ENCODE measurements around the gene RTP5. TPM values are rescaled to one million over a fixed set of nuclear protein-coding genes. Genes with fewer than 3 reads are reported as not detected.

RTP5 gene
- total RNA-seq, 2 experiments from 2014 or later: 0.30 to 0.36 TPM

DNA sequence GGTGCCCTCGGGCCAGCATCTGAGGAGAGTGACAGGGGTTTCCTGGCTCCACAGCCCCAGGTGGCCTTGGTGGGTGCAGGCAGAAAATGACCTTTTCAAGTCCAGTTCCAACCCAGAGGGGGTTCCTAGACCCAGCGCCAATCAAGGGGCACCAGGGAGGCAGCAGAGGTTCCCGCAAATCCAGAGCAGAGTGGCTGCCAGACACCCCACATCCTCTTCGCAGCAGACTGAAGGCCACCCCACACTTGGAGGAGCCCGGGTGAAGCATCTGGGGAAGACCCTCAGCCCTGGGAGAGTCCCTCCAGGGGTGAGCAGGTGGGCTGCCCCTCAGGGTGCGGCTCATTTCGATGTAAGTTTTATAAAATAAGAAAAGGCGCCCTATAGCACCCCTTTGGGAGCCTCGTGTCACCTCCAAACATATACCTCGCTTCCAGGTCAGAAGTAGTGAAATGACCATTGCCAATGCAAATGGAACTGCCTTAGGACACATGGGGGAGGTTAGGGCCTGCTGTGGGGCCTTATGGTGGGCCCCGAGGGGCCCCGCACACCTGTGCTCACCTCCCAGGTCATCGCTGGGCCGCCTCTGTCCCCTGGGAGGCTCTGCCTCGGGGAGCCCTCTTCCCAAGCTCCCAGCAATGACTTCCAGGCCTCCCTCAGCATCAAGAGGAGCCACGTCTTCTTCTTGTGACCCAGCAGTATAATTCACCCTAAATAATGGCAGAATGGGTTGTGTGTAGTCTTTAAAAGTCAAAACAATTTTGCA, 11.0 kb downstream of the RTP5 start:
- Mint-ChIP-seq H3K4me3 (peak overlapping the region; percentile 90), H3K9me3 (no peaks in the 10 kb centered on the region), H3K27me3 (no peaks in the 10 kb centered on the region), H3K27ac (peak overlapping the region; percentile 91), H3K4me1 (ENCODE audit: low read depth) (peaks cover 39% of the 10 kb centered on the region), H3K36me3 (ENCODE audit: low read depth) (peaks cover 22% of the 10 kb centered on the region)
- DNase-seq (no peak), ATAC-seq (ENCODE audit: poor library complexity) (no peak)
- ChIA-PET POLR2A (interaction anchor here (0.6 to 1.7 kb wide), 7 partner anchors 12 to 1048 kb away, joined by 3 to 7 read pairs (median 4); partner anchors contain the start of genes DTYMK and ING5), CTCF (no interaction called here)
- peak overlapping the region; percentile 50 to 89 for H3K27ac ChIP-seq (ENCODE audit: low read depth in 1 of 2, low read length in 2 of 2)
- TF ChIP-seq, protein P1, sequence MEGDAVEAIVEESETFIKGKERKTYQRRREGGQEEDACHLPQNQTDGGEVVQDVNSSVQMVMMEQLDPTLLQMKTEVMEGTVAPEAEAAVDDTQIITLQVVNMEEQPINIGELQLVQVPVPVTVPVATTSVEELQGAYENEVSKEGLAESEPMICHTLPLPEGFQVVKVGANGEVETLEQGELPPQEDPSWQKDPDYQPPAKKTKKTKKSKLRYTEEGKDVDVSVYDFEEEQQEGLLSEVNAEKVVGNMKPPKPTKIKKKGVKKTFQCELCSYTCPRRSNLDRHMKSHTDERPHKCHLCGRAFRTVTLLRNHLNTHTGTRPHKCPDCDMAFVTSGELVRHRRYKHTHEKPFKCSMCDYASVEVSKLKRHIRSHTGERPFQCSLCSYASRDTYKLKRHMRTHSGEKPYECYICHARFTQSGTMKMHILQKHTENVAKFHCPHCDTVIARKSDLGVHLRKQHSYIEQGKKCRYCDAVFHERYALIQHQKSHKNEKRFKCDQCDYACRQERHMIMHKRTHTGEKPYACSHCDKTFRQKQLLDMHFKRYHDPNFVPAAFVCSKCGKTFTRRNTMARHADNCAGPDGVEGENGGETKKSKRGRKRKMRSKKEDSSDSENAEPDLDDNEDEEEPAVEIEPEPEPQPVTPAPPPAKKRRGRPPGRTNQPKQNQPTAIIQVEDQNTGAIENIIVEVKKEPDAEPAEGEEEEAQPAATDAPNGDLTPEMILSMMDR (IDR thresholded peaks at IDR 0.05): no peak
- H3K9me3 ChIP-seq (ENCODE audit: control insufficient read depth in 1 of 2, insufficient read depth in 1 of 2, low read length in 2 of 2): no peaks in the 10 kb centered on the region
- H3K27me3 ChIP-seq (ENCODE audit: control insufficient read depth in 1 of 2, insufficient read depth in 2 of 2, low read length in 2 of 2): no peaks in the 10 kb centered on the region
- H3K4me1 ChIP-seq (ENCODE audit: insufficient read depth, low read length): peaks cover 36% of the 10 kb centered on the region
- H3K4me3 ChIP-seq (ENCODE audit: low read length): peak overlapping the region; percentile 87
- intact Hi-C loops (cut with DNase I, micrococcal nuclease): loop anchor here (1.0 to 10.0 kb wide), 8 partner anchors 146 to 1316 kb away; partner anchors contain the start of genes D2HGDH (in 2 of the 2), ING5 (in 2 of the 2), DTYMK (in 1 of the 2) and DUSP28 (in 1 of the 2)
- peaks cover 5% of the 10 kb centered on the region for H3K36me3 ChIP-seq (ENCODE audit: insufficient read depth, low read length)

DNA sequence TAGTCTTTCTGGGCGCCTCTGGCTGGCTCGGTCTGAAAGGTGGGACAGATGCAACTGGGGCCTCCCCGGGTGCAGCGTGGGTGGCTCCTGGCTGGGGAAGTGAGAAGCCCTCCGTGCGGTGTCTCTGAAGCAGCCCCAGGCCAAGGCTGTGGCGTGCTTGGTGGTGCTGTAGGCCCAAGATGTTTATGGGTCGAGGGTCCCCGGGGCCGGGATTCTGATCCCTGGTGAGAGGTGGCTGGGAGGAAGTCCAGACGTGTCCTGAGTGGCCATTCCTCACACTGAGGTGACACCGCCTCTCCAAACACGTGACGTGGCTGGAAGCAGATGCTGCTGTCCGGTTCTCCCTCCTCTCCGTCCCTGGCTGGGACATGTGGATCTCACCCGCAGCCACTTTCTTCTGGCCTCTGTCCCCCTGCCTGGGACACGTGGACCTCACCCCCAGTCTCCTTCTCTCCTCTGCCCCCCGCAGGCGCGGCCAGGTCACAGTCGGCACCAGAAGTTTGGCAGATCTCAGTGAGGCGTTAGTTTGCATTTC, 12.6 kb downstream of the RTP5 start:
- H3K4me1 ChIP-seq (ENCODE audit: insufficient read depth, low read length): peaks cover 39% of the 10 kb centered on the region
- ATAC-seq (ENCODE audit: poor library complexity): peak; percentile 37
- Mint-ChIP-seq H3K27ac (peak overlapping the region; percentile 91), H3K4me1 (ENCODE audit: low read depth) (peaks cover 53% of the 10 kb centered on the region), H3K27me3 (no peaks in the 10 kb centered on the region), H3K4me3 (peak overlapping the region; percentile 90), H3K36me3 (ENCODE audit: low read depth) (peaks cover 38% of the 10 kb centered on the region), H3K9me3 (no peaks in the 10 kb centered on the region)
- intact Hi-C loops (cut with DNase I, micrococcal nuclease): loop anchor here (5.0 to 10.0 kb wide), 5 partner anchors 177 to 1317 kb away; partner anchors contain the start of genes DTYMK (in 1 of the 2), DUSP28 (in 1 of the 2), ING5 (in 1 of the 2) and RNPEPL1 (in 1 of the 2)
- no peaks in the 10 kb centered on the region for H3K27me3 ChIP-seq (ENCODE audit: control insufficient read depth in 1 of 2, insufficient read depth in 2 of 2, low read length in 2 of 2)
- TF ChIP-seq, protein P1 (IDR thresholded peaks at IDR 0.05): peak; percentile 28
- peaks cover 18% of the 10 kb centered on the region for H3K36me3 ChIP-seq (ENCODE audit: insufficient read depth, low read length)
- POLR2A ChIA-PET: interaction anchor here (1.7 kb wide), 1 partner anchor 13 kb away, joined by 6 read pairs; no protein-coding TSS in a partner anchor
- DNase-seq: peak in 5 of 14 experiments; percentile 27 to 60 (median 43)
- peaks cover 0 to 5% of the 10 kb centered on the region in 2 experiments for H3K9me3 ChIP-seq (ENCODE audit: control insufficient read depth in 1 of 2, insufficient read depth in 1 of 2, low read length in 2 of 2)
- CTCF ChIA-PET: no interaction called here
- H3K4me3 ChIP-seq (ENCODE audit: low read length): peak overlapping the region; percentile 87
- H3K27ac ChIP-seq (ENCODE audit: low read depth in 1 of 2, low read length in 2 of 2): peak overlapping the region; percentile 31 to 54

DNA sequence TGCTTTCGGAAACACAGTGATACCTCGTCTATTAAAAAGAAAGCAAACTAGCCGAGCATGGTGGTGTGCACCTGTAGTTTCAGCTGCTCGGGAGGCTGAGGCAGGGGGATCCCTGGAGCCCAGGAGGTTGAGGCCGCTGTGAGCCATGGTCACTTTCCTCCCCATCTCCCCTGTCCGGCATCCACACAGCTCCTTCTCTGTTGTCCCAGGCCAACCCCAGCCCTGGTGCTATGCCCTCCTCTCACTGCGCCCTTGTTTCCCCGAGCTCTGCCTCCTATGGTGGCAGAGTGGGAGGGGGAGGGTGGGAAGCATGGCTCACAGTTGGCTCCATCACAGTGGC, 15.4 kb downstream of the RTP5 start:
- H3K27ac Mint-ChIP-seq: no peak overlapping the region
- DNase-seq: no peak
- peaks cover 58% of the 10 kb centered on the region for H3K36me3 Mint-ChIP-seq (ENCODE audit: low read depth)
- peaks cover 0 to 12% of the 10 kb centered on the region in 2 experiments for H3K9me3 ChIP-seq (ENCODE audit: control insufficient read depth in 1 of 2, insufficient read depth in 1 of 2, low read length in 2 of 2)
- peaks cover 71% of the 10 kb centered on the region for H3K4me1 Mint-ChIP-seq (ENCODE audit: low read depth)
- H3K36me3 ChIP-seq (ENCODE audit: insufficient read depth, low read length): peaks cover 22% of the 10 kb centered on the region
- no peak overlapping the region for H3K4me3 Mint-ChIP-seq
- ChIA-PET POLR2A (interaction anchor here (1.2 kb wide), 1 partner anchor 183 kb away, joined by 4 read pairs; the partner anchor contains the start of gene ING5), CTCF (no interaction called here)
- H3K9me3 Mint-ChIP-seq: no peaks in the 10 kb centered on the region
- no peak overlapping the region for H3K27ac ChIP-seq (ENCODE audit: low read depth in 1 of 2, low read length in 2 of 2)
- intact Hi-C loops (cut with DNase I, micrococcal nuclease): loop anchor here (5.0 to 10.0 kb wide), 5 partner anchors 180 to 1320 kb away; partner anchors contain the start of genes DTYMK (in 1 of the 2), DUSP28 (in 1 of the 2), ING5 (in 1 of the 2) and RNPEPL1 (in 1 of the 2)
- no peak overlapping the region for H3K4me3 ChIP-seq (ENCODE audit: low read length)
- ATAC-seq (ENCODE audit: poor library complexity): no peak
- no peaks in the 10 kb centered on the region for H3K27me3 Mint-ChIP-seq
- TF ChIP-seq, protein P1 (IDR thresholded peaks at IDR 0.05): no peak
- H3K4me1 ChIP-seq (ENCODE audit: insufficient read depth, low read length): peaks cover 43% of the 10 kb centered on the region
- H3K27me3 ChIP-seq (ENCODE audit: control insufficient read depth in 1 of 2, insufficient read depth in 2 of 2, low read length in 2 of 2): no peaks in the 10 kb centered on the region
